Measurements from ENCODE around the gene FAM20A. TPM values are rescaled to one million over a fixed set of nuclear protein-coding genes. Genes with fewer than 3 reads are reported as not detected.

The FAM20A gene
- total RNA-seq, 2 experiments from 2014 or later: not detected

- H3K4me3 ChIP-seq (ENCODE audit: low read length): no peak overlapping the region
- H3K27ac Mint-ChIP-seq: no peak overlapping the region
- intact Hi-C loops (cut with DNase I, micrococcal nuclease): no loop called here
- no peak for TF ChIP-seq CTCF (IDR thresholded peaks at IDR 0.05)
- no peak overlapping the region for H3K4me3 Mint-ChIP-seq
- ChIA-PET POLR2A (no interaction called here), CTCF (no interaction called here)
- peaks cover 3 to 6% of the 10 kb centered on the region in 2 experiments for H3K27me3 ChIP-seq (ENCODE audit: control insufficient read depth in 1 of 2, insufficient read depth in 2 of 2, low read length in 2 of 2)
- H3K27ac ChIP-seq (ENCODE audit: low read depth in 1 of 2, low read length in 2 of 2): no peak overlapping the region
- H3K9me3 Mint-ChIP-seq: no peaks in the 10 kb centered on the region
- no peaks in the 10 kb centered on the region for H3K4me1 ChIP-seq (ENCODE audit: insufficient read depth, low read length)
- no peaks in the 10 kb centered on the region for H3K4me1 Mint-ChIP-seq (ENCODE audit: low read depth)
- H3K36me3 Mint-ChIP-seq (ENCODE audit: low read depth): no peaks in the 10 kb centered on the region
- no peak for DNase-seq
- H3K36me3 ChIP-seq (ENCODE audit: insufficient read depth, low read length): no peaks in the 10 kb centered on the region
- H3K9me3 ChIP-seq (ENCODE audit: control insufficient read depth in 1 of 2, insufficient read depth in 1 of 2, low read length in 2 of 2): no peaks in the 10 kb centered on the region
- peaks cover 29% of the 10 kb centered on the region for H3K27me3 Mint-ChIP-seq
- ATAC-seq (ENCODE audit: poor library complexity): no peak
These were observed 19.9 kb upstream of the FAM20A start for GRCh38 chr17:68621065-68621464.

- Mint-ChIP-seq H3K4me3 (no peak overlapping the region), H3K27me3 (peaks cover 48% of the 10 kb centered on the region), H3K36me3 (ENCODE audit: low read depth) (no peaks in the 10 kb centered on the region), H3K27ac (no peak overlapping the region), H3K9me3 (no peaks in the 10 kb centered on the region), H3K4me1 (ENCODE audit: low read depth) (no peaks in the 10 kb centered on the region)
- no peak overlapping the region for H3K4me3 ChIP-seq (ENCODE audit: low read length)
- ATAC-seq (ENCODE audit: poor library complexity) (no peak), DNase-seq (no peak)
- no peaks in the 10 kb centered on the region for H3K36me3 ChIP-seq (ENCODE audit: insufficient read depth, low read length)
- intact Hi-C loops (cut with DNase I, micrococcal nuclease): no loop called here
- TF ChIP-seq CTCF (IDR thresholded peaks at IDR 0.05): no peak
- POLR2A ChIA-PET: interaction anchor here (0.7 kb wide), 1 partner anchor 926 kb away, joined by 3 read pairs; no protein-coding TSS in a partner anchor
- no peak overlapping the region for H3K27ac ChIP-seq (ENCODE audit: low read depth in 1 of 2, low read length in 2 of 2)
- no peaks in the 10 kb centered on the region for H3K9me3 ChIP-seq (ENCODE audit: control insufficient read depth in 1 of 2, insufficient read depth in 1 of 2, low read length in 2 of 2)
- CTCF ChIA-PET: no interaction called here
- H3K27me3 ChIP-seq (ENCODE audit: control insufficient read depth in 1 of 2, insufficient read depth in 2 of 2, low read length in 2 of 2): peaks cover 6 to 7% of the 10 kb centered on the region in 2 experiments
- H3K4me1 ChIP-seq (ENCODE audit: insufficient read depth, low read length): no peaks in the 10 kb centered on the region
These were observed 15.2 kb upstream of the FAM20A start for GRCh38 chr17:68616334-68616733.

- H3K36me3 ChIP-seq (ENCODE audit: insufficient read depth, low read length): no peaks in the 10 kb centered on the region
- intact Hi-C loops (cut with DNase I, micrococcal nuclease): no loop called here
- Mint-ChIP-seq H3K9me3 (peaks cover 5% of the 10 kb centered on the region), H3K4me1 (ENCODE audit: low read depth) (no peaks in the 10 kb centered on the region), H3K4me3 (no peak overlapping the region), H3K27ac (no peak overlapping the region), H3K27me3 (peaks cover 51% of the 10 kb centered on the region), H3K36me3 (ENCODE audit: low read depth) (no peaks in the 10 kb centered on the region)
- ATAC-seq (ENCODE audit: poor library complexity): no peak
- no peak for TF ChIP-seq CTCF (IDR thresholded peaks at IDR 0.05)
- H3K27me3 ChIP-seq (ENCODE audit: control insufficient read depth in 1 of 2, insufficient read depth in 2 of 2, low read length in 2 of 2): peaks cover 0 to 13% of the 10 kb centered on the region in 2 experiments
- DNase-seq: no peak
- peaks cover 0 to 14% of the 10 kb centered on the region in 2 experiments for H3K9me3 ChIP-seq (ENCODE audit: control insufficient read depth in 1 of 2, insufficient read depth in 1 of 2, low read length in 2 of 2)
- H3K27ac ChIP-seq (ENCODE audit: low read depth in 1 of 2, low read length in 2 of 2): no peak overlapping the region
- ChIA-PET POLR2A (no interaction called here), CTCF (no interaction called here)
- no peaks in the 10 kb centered on the region for H3K4me1 ChIP-seq (ENCODE audit: insufficient read depth, low read length)
- H3K4me3 ChIP-seq (ENCODE audit: low read length): no peak overlapping the region
These were observed 13.6 kb upstream of the FAM20A start for GRCh38 chr17:68614718-68615117.

Data from CD4-positive, alpha-beta T cell (primary cell).